Measurements from ENCODE around the gene HAUS8. TPM values are rescaled to one million over a fixed set of nuclear protein-coding genes. Genes with fewer than 3 reads are reported as not detected.

Gene HAUS8
- total RNA-seq, 1 donor from 2014 or later, result 36.5 TPM

DNA sequence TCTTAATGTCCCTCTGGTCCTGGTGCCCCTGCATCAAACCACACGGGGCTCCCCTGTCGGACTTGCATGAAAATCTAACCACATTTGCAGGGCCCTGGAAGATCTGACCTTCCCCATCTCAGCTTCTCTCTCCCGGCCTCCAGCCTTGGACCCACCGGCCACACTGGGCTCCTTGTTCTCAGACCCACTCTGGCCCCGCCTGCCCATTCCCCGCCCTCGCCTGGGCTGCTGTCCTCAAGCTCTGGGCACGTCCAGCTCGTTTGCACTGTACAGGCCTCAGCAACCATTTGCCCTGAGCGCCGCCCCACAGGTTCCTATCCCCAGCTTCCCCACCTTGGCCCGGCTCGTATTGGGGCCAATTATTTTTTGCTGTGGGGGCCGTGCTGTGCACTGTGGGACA is 10.9 kb upstream of the HAUS8 start:
- Mint-ChIP-seq H3K4me3 (peak overlapping the region; percentile 45), H3K4me1 (peaks cover 36% of the 10 kb centered on the region), H3K36me3 (ENCODE audit: low read depth) (no peaks in the 10 kb centered on the region), H3K27ac (ENCODE audit: unreplicated experiment) (no peak overlapping the region), H3K27me3 (ENCODE audit: low read depth) (no peaks in the 10 kb centered on the region), H3K9me3 (no peaks in the 10 kb centered on the region)
- DNase-seq (ENCODE audit: low read depth, low spot score), result peak; percentile 55
- TF ChIP-seq, protein P1, sequence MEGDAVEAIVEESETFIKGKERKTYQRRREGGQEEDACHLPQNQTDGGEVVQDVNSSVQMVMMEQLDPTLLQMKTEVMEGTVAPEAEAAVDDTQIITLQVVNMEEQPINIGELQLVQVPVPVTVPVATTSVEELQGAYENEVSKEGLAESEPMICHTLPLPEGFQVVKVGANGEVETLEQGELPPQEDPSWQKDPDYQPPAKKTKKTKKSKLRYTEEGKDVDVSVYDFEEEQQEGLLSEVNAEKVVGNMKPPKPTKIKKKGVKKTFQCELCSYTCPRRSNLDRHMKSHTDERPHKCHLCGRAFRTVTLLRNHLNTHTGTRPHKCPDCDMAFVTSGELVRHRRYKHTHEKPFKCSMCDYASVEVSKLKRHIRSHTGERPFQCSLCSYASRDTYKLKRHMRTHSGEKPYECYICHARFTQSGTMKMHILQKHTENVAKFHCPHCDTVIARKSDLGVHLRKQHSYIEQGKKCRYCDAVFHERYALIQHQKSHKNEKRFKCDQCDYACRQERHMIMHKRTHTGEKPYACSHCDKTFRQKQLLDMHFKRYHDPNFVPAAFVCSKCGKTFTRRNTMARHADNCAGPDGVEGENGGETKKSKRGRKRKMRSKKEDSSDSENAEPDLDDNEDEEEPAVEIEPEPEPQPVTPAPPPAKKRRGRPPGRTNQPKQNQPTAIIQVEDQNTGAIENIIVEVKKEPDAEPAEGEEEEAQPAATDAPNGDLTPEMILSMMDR (conservative IDR thresholded peaks at IDR 0.05), result no peak

DNA sequence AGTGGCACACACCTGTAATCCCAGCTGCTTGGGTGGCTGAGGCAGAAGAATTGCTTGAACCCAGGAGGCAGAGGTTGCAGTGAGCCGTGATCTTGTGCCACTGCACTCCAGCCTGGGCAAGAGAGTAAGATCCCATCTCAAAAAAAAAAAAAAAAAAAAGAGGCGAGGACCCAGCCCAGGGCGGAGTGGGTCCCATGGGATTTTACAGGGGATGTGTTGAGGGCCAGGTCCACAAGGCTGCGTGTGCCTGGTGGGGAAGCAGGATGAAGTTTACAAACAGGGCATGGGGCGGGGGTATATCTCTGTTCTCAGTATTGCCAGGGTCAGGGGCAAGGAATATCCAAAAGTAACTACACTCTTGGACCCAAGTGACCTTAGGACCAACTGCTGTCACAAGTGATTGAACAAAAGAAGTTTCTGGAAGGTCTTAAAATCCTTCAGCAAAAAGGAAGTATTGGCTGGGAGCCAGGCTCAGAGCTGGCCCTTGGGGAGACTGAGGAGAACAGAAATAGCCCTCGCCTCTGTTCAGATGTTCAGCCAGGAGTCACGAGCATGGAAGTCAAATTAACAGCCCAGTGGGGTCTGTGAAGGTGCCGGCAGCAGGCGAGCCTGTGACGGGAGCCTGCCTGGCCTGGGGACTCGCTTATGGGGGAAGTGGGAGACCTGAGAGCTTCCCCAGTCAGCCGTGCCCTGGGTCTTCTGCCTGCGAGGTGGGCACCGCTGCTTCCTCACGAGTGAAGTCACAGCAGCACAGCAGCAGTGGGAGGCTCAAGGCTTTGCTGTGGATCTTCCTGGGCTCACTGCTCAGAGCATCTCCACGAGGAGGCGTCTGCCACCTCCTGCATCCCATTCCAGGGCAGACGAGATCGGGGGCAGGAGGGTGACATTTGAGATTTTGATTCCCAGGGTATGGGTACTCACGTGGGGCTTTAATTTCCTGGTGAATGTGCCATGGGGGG is 6.7 kb upstream of the HAUS8 start:
- DNase-seq (ENCODE audit: low read depth, low spot score), result no peak
- Mint-ChIP-seq H3K4me1 (peaks cover 45% of the 10 kb centered on the region), H3K9me3 (no peaks in the 10 kb centered on the region), H3K36me3 (ENCODE audit: low read depth) (no peaks in the 10 kb centered on the region), H3K4me3 (peak overlapping the region; percentile 27), H3K27ac (ENCODE audit: unreplicated experiment) (no peak overlapping the region), H3K27me3 (ENCODE audit: low read depth) (no peaks in the 10 kb centered on the region)
- TF ChIP-seq, protein P1 (conservative IDR thresholded peaks at IDR 0.05), result no peak

DNA sequence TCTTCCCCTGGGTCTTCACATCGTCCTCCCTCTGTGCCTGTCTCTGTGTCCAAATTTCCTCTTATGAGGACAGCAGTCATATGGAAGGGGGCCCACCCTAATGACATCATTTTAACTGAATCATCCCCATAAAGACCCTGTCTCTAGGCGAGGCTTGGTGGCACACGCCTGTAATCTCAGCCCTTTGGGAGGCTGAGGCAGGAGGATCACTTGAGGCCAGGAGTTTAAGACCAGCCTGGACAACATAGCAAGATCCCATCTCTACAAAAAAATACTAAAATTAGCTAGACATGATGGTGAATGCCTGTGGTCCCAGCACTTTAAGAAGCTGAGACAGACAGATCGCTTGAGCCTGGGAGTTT is 5.2 kb upstream of the HAUS8 start:
- no peaks in the 10 kb centered on the region for H3K27me3 Mint-ChIP-seq (ENCODE audit: low read depth)
- no peaks in the 10 kb centered on the region for H3K36me3 Mint-ChIP-seq (ENCODE audit: low read depth)
- peak overlapping the region; percentile 87 for H3K4me3 Mint-ChIP-seq
- peaks cover 45% of the 10 kb centered on the region for H3K4me1 Mint-ChIP-seq
- no peaks in the 10 kb centered on the region for H3K9me3 Mint-ChIP-seq
- H3K27ac Mint-ChIP-seq (ENCODE audit: unreplicated experiment), result peak overlapping the region; percentile 98
- no peak for DNase-seq (ENCODE audit: low read depth, low spot score)
- TF ChIP-seq, protein P1 (conservative IDR thresholded peaks at IDR 0.05), result no peak

DNA sequence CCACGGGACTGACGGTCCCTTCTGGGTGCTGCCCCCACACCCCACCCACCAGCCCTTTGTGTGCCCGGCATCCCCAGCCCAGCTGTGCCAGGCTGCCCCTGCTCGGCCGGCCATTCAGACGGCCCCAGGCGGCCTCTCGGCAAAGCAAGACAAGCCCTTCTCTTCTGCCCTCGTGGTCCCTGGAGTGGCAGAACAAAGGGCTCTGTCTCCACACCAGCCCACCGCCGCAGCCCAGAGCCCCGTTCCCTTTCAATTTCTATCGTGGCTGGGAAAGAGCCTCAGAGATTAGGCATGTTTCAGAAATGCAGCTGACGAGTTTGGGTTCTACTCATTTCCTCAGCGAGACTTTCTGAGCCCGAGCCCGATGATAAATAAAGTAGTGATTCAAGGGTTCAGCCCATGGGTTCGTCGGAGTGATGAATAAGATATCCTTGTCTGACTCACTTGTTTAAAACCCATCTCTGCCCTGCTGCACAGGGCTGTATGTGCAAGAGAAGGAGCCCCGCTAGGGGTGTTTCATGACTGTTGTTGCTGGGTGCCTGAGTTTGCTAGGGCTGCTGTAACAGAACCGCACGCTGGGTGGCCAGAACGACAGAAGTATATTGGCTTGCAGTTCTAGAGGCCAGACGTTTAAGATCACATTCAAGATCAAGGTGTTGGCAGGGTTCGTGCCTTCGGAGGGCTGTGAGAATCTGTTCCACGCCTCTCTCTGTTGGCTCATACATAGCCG is 4.6 kb upstream of the HAUS8 start:
- H3K36me3 Mint-ChIP-seq (ENCODE audit: low read depth), result no peaks in the 10 kb centered on the region
- H3K27me3 Mint-ChIP-seq (ENCODE audit: low read depth), result no peaks in the 10 kb centered on the region
- peak overlapping the region; percentile 87 for H3K4me3 Mint-ChIP-seq
- peaks cover 40% of the 10 kb centered on the region for H3K4me1 Mint-ChIP-seq
- H3K27ac Mint-ChIP-seq (ENCODE audit: unreplicated experiment), result peak overlapping the region; percentile 98
- peak; percentile 65 for DNase-seq (ENCODE audit: low read depth, low spot score)
- no peaks in the 10 kb centered on the region for H3K9me3 Mint-ChIP-seq
- TF ChIP-seq, protein P1 (conservative IDR thresholded peaks at IDR 0.05), result no peak

DNA sequence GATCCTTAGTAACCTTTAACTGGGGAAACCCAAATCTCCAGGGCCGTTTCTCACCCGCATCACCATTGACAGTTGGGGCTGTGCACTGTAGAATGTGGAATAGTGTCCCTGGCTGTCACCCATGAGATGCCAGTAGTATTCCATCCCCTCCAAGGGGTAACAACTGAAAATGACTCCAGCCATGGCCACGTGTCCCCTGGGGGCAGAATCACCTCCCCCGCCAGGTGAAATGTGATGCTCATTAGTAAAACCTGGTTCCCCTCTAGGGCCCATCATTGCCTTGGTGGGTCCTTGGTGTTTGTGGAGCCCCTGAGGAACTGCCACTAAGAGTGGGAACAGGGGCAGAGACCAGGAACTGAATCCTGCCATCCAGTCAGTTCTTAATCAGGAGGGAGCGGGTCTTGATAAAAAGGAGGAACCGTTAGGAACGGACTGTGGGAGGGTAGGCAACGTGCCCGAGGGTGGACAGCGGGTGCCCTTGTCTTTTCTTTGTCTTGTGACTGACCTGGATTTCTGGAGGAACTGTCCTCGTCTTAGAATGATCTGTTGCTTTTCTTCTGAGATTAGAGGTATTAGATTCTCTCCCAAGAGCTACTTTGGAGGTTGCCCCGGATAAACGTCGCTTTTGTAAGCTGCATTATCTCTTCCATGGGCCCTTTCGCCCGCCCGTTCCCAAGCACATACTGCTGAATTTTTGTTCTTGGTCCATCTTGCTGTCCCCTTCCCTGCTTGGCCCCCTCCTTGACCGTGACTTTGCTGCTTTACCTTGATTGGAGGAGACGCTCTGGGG is 3.9 kb upstream of the HAUS8 start:
- TF ChIP-seq, protein P1 (conservative IDR thresholded peaks at IDR 0.05), result no peak
- H3K36me3 Mint-ChIP-seq (ENCODE audit: low read depth), result no peaks in the 10 kb centered on the region
- no peaks in the 10 kb centered on the region for H3K9me3 Mint-ChIP-seq
- H3K27ac Mint-ChIP-seq (ENCODE audit: unreplicated experiment), result peak overlapping the region; percentile 98
- H3K4me3 Mint-ChIP-seq, result peak overlapping the region; percentile 87
- H3K27me3 Mint-ChIP-seq (ENCODE audit: low read depth), result no peaks in the 10 kb centered on the region
- peaks cover 47% of the 10 kb centered on the region for H3K4me1 Mint-ChIP-seq
- DNase-seq (ENCODE audit: low read depth, low spot score), result no peak

All from neural crest cell (in vitro differentiated cells).